Small intestine (tissue), 7 donors: Measurements from ENCODE around the gene DRG1. TPM values are rescaled to one million over a fixed set of nuclear protein-coding genes. Genes with fewer than 3 reads are reported as not detected.
"Not testable (repeated sequence)": the region's sequence is repeated elsewhere in the genome, so short reads cannot be mapped to it uniquely, and the experiment has no call there.

Experiments
- DNase-seq, 2 donors: peaks; one replicate each; pipeline versions ENCODE4 v3.0.0 to v3.0.0-alpha.2; 2013
- FAIRE-seq: peaks from 2 replicates; lab custom pipeline; 2012; peaks lifted over from hg19 to GRCh38; lab: Jason Lieb, UNC
- H3K27ac ChIP-seq, 3 donors: one replicate each; pipeline ENCODE4 v1.5.1; 2013; ENCODE audit warnings: low read length in 2 of 3, mild to moderate bottlenecking in 2 of 3, control low read depth in 1 of 3, inconsistent platforms in 1 of 3, low read depth in 1 of 3, moderate library complexity in 1 of 3
- H3K27me3 ChIP-seq, 3 donors: one replicate each; pipeline ENCODE4 v1.6.1; 2013; ENCODE audit warnings: low read length in 3 of 3, inconsistent platforms in 1 of 3; ENCODE audit not compliant: control insufficient read depth in 3 of 3, insufficient read depth in 3 of 3
- H3K36me3 ChIP-seq, 3 donors: one replicate each; pipeline ENCODE4 v1.6.1; 2013; ENCODE audit warnings: low read length in 3 of 3, inconsistent platforms in 1 of 3, low read depth in 1 of 3, mild to moderate bottlenecking in 1 of 3, moderate library complexity in 1 of 3; ENCODE audit not compliant: control insufficient read depth in 3 of 3, insufficient read depth in 2 of 3
- H3K4me1 ChIP-seq, 3 donors: one replicate each; pipeline ENCODE4 v1.6.1; 2013; ENCODE audit warnings: low read length in 2 of 3, inconsistent platforms in 1 of 3, low read depth in 1 of 3, mild to moderate bottlenecking in 1 of 3, moderate library complexity in 1 of 3; ENCODE audit not compliant: control insufficient read depth in 3 of 3, insufficient read depth in 2 of 3
- H3K4me3 ChIP-seq, 3 donors: one replicate each; pipeline ENCODE4 v1.5.1; 2013; ENCODE audit warnings: low read length in 3 of 3, control low read depth in 1 of 3, inconsistent platforms in 1 of 3, low read depth in 1 of 3, mild to moderate bottlenecking in 1 of 3, moderate library complexity in 1 of 3
- H3K9me3 ChIP-seq, 2 donors: one replicate each; pipeline ENCODE4 v1.6.1; 2013; ENCODE audit warnings: low read depth in 1 of 2, low read length in 1 of 2; ENCODE audit not compliant: control insufficient read depth in 2 of 2, insufficient read depth in 1 of 2
- WGBS, 3 donors: extraction: QIAGEN DNeasy Blood & Tissue Kit; methylation state at CpG; one replicate each; pipeline ENCODE4 v1.1.7; 2013; 5-methylcytosine and 5-hydroxymethylcytosine counted together
- polyA plus RNA-seq, 4 donors: library from polyadenylated mRNA; stranded (reverse) in 3 of 4; unstranded in 1 of 4; fragments of 200-250 nt in 3 of 4; fragments of 120-200 nt in 1 of 4; gene quantifications; one replicate each; pipeline versions ENCODE4 v1.2.1 to v1.2.3, GENCODE V29; 2013
- donor health status: healthy with polysubstance abuse.
- donor health status: control.
- donor health status: control.
- donor health status: Bipolar disorder and iron deficiency.
- donor health status: healthy.

The DRG1 gene
- polyA plus RNA-seq, 4 donors = 39.2 to 58.6 (median 43.1) TPM

DNA sequence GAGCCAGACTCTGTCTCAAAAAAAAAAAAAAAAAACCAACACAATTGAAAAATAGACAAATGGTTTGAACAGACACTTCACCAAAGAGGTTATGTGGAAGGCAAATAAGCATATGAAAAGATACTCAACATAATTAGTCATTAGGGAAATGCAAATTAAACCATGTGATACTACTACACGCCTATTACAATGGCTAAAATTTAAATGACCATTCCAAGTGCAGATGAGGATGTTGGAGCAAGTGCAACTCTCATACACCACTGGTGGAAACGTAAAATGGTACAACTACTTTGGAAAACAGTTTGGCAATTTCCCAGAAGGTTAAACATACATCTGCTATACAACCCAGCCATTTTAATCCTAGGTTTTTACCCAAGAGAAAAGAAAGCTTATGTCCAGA is 65.9 kb downstream of the DRG1 start:
- FAIRE-seq = no peak
- Histone ChIP-seq H3K4me3 (no peak overlapping the region), H3K36me3 (peaks cover 19 to 52% (median 28%) of the 10 kb centered on the region in 3 donors), H3K27ac (no peak overlapping the region), H3K27me3 (no peaks in the 10 kb centered on the region), H3K9me3 (no peaks in the 10 kb centered on the region), H3K4me1 (no peaks in the 10 kb centered on the region)
- WGBS, 3 donors = 93 to 100% (median 94%) methylated on average over 2 of the region's 2 CpGs
- no peak for DNase-seq

DNA sequence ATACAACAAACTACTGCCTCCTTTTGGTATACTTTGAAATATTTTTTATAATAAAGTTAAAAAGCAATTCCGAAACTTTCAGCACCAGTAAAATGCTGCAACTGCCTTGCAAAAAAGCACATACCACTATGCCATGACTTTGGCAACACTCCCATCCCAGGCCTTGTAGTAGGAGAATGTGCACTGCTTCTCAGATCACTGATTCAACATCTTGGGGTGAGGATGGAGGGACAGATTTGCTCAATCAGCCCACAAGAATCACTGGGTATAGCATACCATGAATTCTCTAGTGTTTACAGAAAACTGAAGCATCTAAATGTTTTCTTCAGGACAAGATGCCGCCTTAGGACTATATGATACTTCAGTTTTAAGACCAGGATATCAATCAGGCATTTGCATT is 75.3 kb downstream of the DRG1 start:
- no peak for FAIRE-seq
- Histone ChIP-seq H3K36me3 (peaks cover 9 to 40% (median 9%) of the 10 kb centered on the region in 3 donors), H3K4me3 (no peak overlapping the region), H3K4me1 (no peaks in the 10 kb centered on the region), H3K27me3 (no peaks in the 10 kb centered on the region), H3K27ac (no peak overlapping the region), H3K9me3 (no peaks in the 10 kb centered on the region)
- WGBS, 3 donors = 94 to 97% (median 96%) methylated on average over 2 of the region's 2 CpGs
- no peak for DNase-seq

DNA sequence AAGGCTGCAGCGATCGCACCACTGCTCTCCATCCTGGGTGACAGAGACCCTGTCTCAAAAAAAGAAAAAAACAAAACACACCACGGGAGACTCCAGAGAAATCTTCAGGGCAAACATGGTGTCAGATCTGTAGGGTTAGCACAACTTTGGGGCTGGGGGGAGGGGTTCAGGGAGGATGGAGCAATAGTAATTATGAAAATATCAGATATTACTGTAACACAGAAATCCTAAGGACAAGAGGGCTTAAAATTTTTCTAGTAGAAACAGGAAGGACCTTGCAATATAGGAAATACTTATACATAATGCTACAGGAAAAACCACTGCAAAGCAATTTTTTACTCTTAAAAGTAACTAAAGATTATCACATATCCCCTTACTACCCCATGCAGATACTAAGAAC is 76.4 kb downstream of the DRG1 start:
- DNase-seq (no peak), FAIRE-seq (no peak)
- WGBS, 3 donors = 89 to 98% (median 93%) methylated on average over 3 of the region's 3 CpGs
- Histone ChIP-seq H3K4me1 (no peaks in the 10 kb centered on the region), H3K9me3 (no peaks in the 10 kb centered on the region), H3K4me3 (no peak overlapping the region), H3K36me3 (peaks cover 8 to 39% (median 9%) of the 10 kb centered on the region in 3 donors), H3K27me3 (no peaks in the 10 kb centered on the region), H3K27ac (no peak overlapping the region)

- 85 to 94% (median 87%) methylated on average over 4 of the region's 4 CpGs for WGBS, 3 donors
- Histone ChIP-seq H3K27me3 (no peaks in the 10 kb centered on the region), H3K4me3 (no peak overlapping the region), H3K9me3 (no peaks in the 10 kb centered on the region), H3K4me1 (no peaks in the 10 kb centered on the region), H3K36me3 (peaks cover 14 to 43% (median 15%) of the 10 kb centered on the region in 3 donors), H3K27ac (no peak overlapping the region)
- FAIRE-seq = no peak
- DNase-seq = peak in 1 of 2 donors; percentile 8
Measured at GRCh38 chr22:31477329-31477728, 77.9 kb downstream of the DRG1 start.

DNA sequence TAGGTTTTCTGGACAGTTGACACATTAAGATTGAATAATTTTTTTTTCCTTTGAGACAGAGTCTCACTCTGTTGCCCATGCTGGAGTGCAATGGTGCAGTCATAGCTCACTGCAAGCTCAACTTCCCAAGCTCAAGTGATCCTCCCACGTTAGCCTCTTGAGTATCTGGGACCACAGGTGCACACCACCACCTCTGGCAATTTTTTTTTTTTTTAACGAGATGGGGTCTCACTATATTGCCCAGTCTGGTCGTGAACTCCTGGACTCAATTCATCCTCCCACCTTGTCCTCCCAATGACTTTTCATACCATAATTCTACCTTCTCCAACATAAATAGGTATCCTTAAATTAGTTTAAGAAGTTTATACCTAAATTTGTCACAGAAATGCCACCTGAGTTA is 81.7 kb downstream of the DRG1 start:
- H3K4me1 ChIP-seq = no peaks in the 10 kb centered on the region
- H3K36me3 ChIP-seq = peaks cover 12 to 59% (median 12%) of the 10 kb centered on the region in 3 donors
- WGBS, 3 donors = 87 to 94% (median 94%) methylated on average over 3 of the region's 3 CpGs
- H3K27me3 ChIP-seq = no peaks in the 10 kb centered on the region
- DNase-seq (no peak), FAIRE-seq (no peak)
- no peaks in the 10 kb centered on the region for H3K9me3 ChIP-seq
- H3K27ac ChIP-seq = no peak overlapping the region
- H3K4me3 ChIP-seq = no peak overlapping the region

DNA sequence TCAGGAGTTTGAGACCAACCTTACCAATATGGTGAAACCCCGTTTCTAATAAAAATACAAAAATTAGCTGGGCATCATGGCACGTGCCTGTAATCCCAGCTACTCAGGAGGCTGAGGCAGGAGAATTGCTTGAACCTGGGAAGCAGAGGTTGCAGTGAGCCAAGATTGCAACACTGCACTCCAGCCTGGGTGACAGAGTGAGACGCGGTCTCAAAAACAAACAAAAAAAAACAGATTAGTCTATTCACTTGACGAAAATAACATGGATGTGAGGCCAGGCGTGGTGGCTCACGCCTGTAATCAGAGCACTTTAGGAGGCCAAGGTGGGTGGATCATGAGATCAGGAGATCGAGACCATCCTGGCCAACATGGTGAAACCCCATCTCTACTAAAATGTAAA is 83.1 kb downstream of the DRG1 start:
- DNase-seq, H3K27ac ChIP-seq, H3K4me1 ChIP-seq, FAIRE-seq, H3K9me3 ChIP-seq, H3K27me3 ChIP-seq, H3K4me3 ChIP-seq: not testable (repeated sequence)
- peaks cover 9 to 60% (median 12%) of the 10 kb centered on the region in 3 donors for H3K36me3 ChIP-seq
- 88 to 92% (median 89%) methylated on average over 8 of the region's 8 CpGs for WGBS, 3 donors

Other genes starting within 250 kb of the DRG1 start
- gene RNF185, start 239.4 kb upstream of the DRG1 start, polyA plus RNA-seq = 10 to 100 TPM; 18.3 to 54.7 (median 32.8) TPM
- gene LIMK2, start 187.3 kb upstream of the DRG1 start, polyA plus RNA-seq = 10 to 100 TPM; 15.7 to 52.7 (median 29.1) TPM
- 10 to 100 TPM in 2 of 4 donors, 1 to 10 TPM in 2; 3.1 to 16.4 (median 10.3) TPM for gene PIK3IP1, start 107.1 kb upstream of the DRG1 start, polyA plus RNA-seq
- 10 to 100 TPM in 2 of 4 donors, 1 to 10 TPM in 2; 4.2 to 42.0 (median 12.8) TPM for gene PATZ1, start 53.3 kb upstream of the DRG1 start, polyA plus RNA-seq
- gene EIF4ENIF1, start 90.2 kb downstream of the DRG1 start, polyA plus RNA-seq = 10 to 100 TPM in 1 of 4 donors, 1 to 10 TPM in 3; 8.1 to 24.9 (median 9.1) TPM
- gene SFI1, start 96.9 kb downstream of the DRG1 start, polyA plus RNA-seq = 100 to 1,000 TPM in 2 of 4 donors, 10 to 100 TPM in 2; 21.5 to 174 (median 97.6) TPM